Stimulated activated CD8-positive, alpha-beta memory T cell treated with anti-CD3 and anti-CD28 coated beads, Interleukin-4, amount 100 ng/mL, for 48 hours (primary cell): ENCODE data around the gene MYH15.
"Not testable (repeated sequence)": the region's sequence is repeated elsewhere in the genome, so short reads cannot be mapped to it uniquely, and the experiment has no call there.

Experiments
- DNase-seq: peaks from one replicate; pipeline ENCODE4 v3.0.0-alpha.2; 2020

MYH15 gene

GRCh38 chr3:108381529-108382140 is 128.8 kb downstream of the MYH15 start:
- no peak for DNase-seq

- no peak for DNase-seq
Measured at GRCh38 chr3:108380128-108380795, 130.1 kb downstream of the MYH15 start.

- DNase-seq, result not testable (repeated sequence)
Measured at GRCh38 chr3:108378952-108379342, 131.4 kb downstream of the MYH15 start.

- no peak for DNase-seq
Measured at GRCh38 chr3:108378153-108378951, 132.0 kb downstream of the MYH15 start.

- no peak for DNase-seq
Measured at GRCh38 chr3:108377384-108377783, 133.0 kb downstream of the MYH15 start.

- no peak for DNase-seq
Measured at GRCh38 chr3:108376026-108376425, 134.4 kb downstream of the MYH15 start.

- no peak for DNase-seq
Measured at GRCh38 chr3:108359011-108359410, 151.4 kb downstream of the MYH15 start.

- no peak for DNase-seq
Measured at GRCh38 chr3:108357042-108357441, 153.4 kb downstream of the MYH15 start.

GRCh38 chr3:108354562-108354961 is 155.8 kb downstream of the MYH15 start:
- DNase-seq, result no peak

- no peak for DNase-seq
Measured at GRCh38 chr3:108352176-108352575, 158.2 kb downstream of the MYH15 start.

- no peak for DNase-seq
Measured at GRCh38 chr3:108346301-108347227, 163.8 kb downstream of the MYH15 start.

- DNase-seq, result no peak
Measured at GRCh38 chr3:108345492-108346205, 164.7 kb downstream of the MYH15 start.

- no peak for DNase-seq
Measured at GRCh38 chr3:108343491-108343890, 166.9 kb downstream of the MYH15 start.

GRCh38 chr3:108342837-108343486 is 167.4 kb downstream of the MYH15 start:
- DNase-seq, result no peak

- DNase-seq, result no peak
Measured at GRCh38 chr3:108341911-108342310, 168.5 kb downstream of the MYH15 start.

GRCh38 chr3:108338901-108339545 is 171.4 kb downstream of the MYH15 start:
- no peak for DNase-seq

GRCh38 chr3:108334701-108335100 is 175.7 kb downstream of the MYH15 start:
- no peak for DNase-seq

GRCh38 chr3:108333961-108334360 is 176.4 kb downstream of the MYH15 start:
- no peak for DNase-seq

- DNase-seq, result no peak
Measured at GRCh38 chr3:108331792-108332191, 178.6 kb downstream of the MYH15 start.
